Esophagus (tissue), 2 donors: ENCODE results near the gene CBX8. TPM values are rescaled to one million over a fixed set of nuclear protein-coding genes. Genes with fewer than 3 reads are reported as not detected.
"Not testable (repeated sequence)": the region's sequence is repeated elsewhere in the genome, so short reads cannot be mapped to it uniquely, and the experiment has no call there.

Experiments
- H3K27ac ChIP-seq, 2 donors: one replicate each; pipeline ENCODE4 v1.5.1; 2013; ENCODE audit warnings: low read depth in 2 of 2, mild to moderate bottlenecking in 2 of 2, inconsistent platforms in 1 of 2, low read length in 1 of 2, moderate library complexity in 1 of 2
- H3K27me3 ChIP-seq, 2 donors: one replicate each; pipeline ENCODE4 v1.6.1; 2013; ENCODE audit warnings: low read length in 2 of 2, control low read depth in 1 of 2, mild to moderate bottlenecking in 1 of 2; ENCODE audit not compliant: insufficient read depth in 2 of 2, control insufficient read depth in 1 of 2
- H3K36me3 ChIP-seq, 2 donors: one replicate each; pipeline ENCODE4 v1.6.1; 2013; ENCODE audit warnings: low read length in 1 of 2; ENCODE audit not compliant: control insufficient read depth in 2 of 2, insufficient read depth in 2 of 2
- H3K4me1 ChIP-seq, 2 donors: one replicate each; pipeline ENCODE4 v1.6.1; 2013; ENCODE audit warnings: low read length in 1 of 2; ENCODE audit not compliant: control insufficient read depth in 2 of 2, insufficient read depth in 2 of 2
- H3K4me3 ChIP-seq, 2 donors: one replicate each; pipeline ENCODE4 v1.5.1; 2013; ENCODE audit warnings: low read length in 2 of 2, mild to moderate bottlenecking in 2 of 2, low read depth in 1 of 2, moderate library complexity in 1 of 2
- H3K9me3 ChIP-seq, 2 donors: one replicate each; pipeline ENCODE4 v1.6.1; 2013; ENCODE audit warnings: mild to moderate bottlenecking in 2 of 2, low read depth in 1 of 2, low read length in 1 of 2, moderate library complexity in 1 of 2; ENCODE audit not compliant: control insufficient read depth in 2 of 2, insufficient read depth in 1 of 2
- WGBS, 2 donors: extraction: QIAGEN DNeasy Blood & Tissue Kit; methylation state at CpG; one replicate each; pipeline ENCODE4 v1.1.7; 2013; 5-methylcytosine and 5-hydroxymethylcytosine counted together
- polyA plus RNA-seq, 2 donors: library from polyadenylated mRNA; stranded (reverse); fragments of 200-250 nt; gene quantifications; one replicate each; pipeline ENCODE4 v1.2.3, GENCODE V29; 2013
- donor health status: healthy with polysubstance abuse.
- donor health status: Bipolar disorder and iron deficiency.

The CBX8 gene
- polyA plus RNA-seq, 2 donors = 2.2 to 3.2 TPM

GRCh38 chr17:79754903-79755302, 42.0 kb downstream of the CBX8 start:
- not testable (repeated sequence) for H3K9me3 ChIP-seq, H3K27ac ChIP-seq, H3K4me3 ChIP-seq, H3K27me3 ChIP-seq, H3K36me3 ChIP-seq, H3K4me1 ChIP-seq
- WGBS, 2 donors = 90% methylated on average over 9 of the region's 9 CpGs

- Histone ChIP-seq H3K9me3 (no peaks in the 10 kb centered on the region), H3K4me1 (no peaks in the 10 kb centered on the region), H3K36me3 (no peaks in the 10 kb centered on the region), H3K27me3 (peaks cover 2 to 5% of the 10 kb centered on the region in 2 donors), H3K27ac (no peak overlapping the region), H3K4me3 (no peak overlapping the region)
- 54 to 72% methylated on average over 12 of the region's 12 CpGs for WGBS, 2 donors
These were observed 42.5 kb downstream of the CBX8 start for GRCh38 chr17:79754370-79754769.

- H3K36me3 ChIP-seq = no peaks in the 10 kb centered on the region
- peaks cover 9 to 16% of the 10 kb centered on the region in 2 donors for H3K27me3 ChIP-seq
- H3K4me1 ChIP-seq = peaks cover 3 to 5% of the 10 kb centered on the region in 2 donors
- WGBS, 2 donors = 58 to 65% methylated on average over 13 of the region's 13 CpGs
- no peak overlapping the region for H3K27ac ChIP-seq
- H3K9me3 ChIP-seq = peaks cover 0 to 2% of the 10 kb centered on the region in 2 donors
- no peak overlapping the region for H3K4me3 ChIP-seq
These were observed 44.7 kb downstream of the CBX8 start for GRCh38 chr17:79752175-79752574.

- Histone ChIP-seq H3K36me3 (no peaks in the 10 kb centered on the region), H3K27ac (no peak overlapping the region), H3K9me3 (peaks cover 0 to 2% of the 10 kb centered on the region in 2 donors), H3K27me3 (peaks cover 5 to 16% of the 10 kb centered on the region in 2 donors), H3K4me3 (no peak overlapping the region), H3K4me1 (peaks cover 3 to 7% of the 10 kb centered on the region in 2 donors)
- WGBS, 2 donors = 69% methylated on average over 13 of the region's 13 CpGs
These were observed 46.0 kb downstream of the CBX8 start for GRCh38 chr17:79750650-79751545.

GRCh38 chr17:79749958-79750357, 46.9 kb downstream of the CBX8 start:
- no peak overlapping the region for H3K4me3 ChIP-seq
- 63 to 64% methylated on average over 3 of the region's 3 CpGs for WGBS, 2 donors
- H3K36me3 ChIP-seq = no peaks in the 10 kb centered on the region
- peaks cover 0 to 2% of the 10 kb centered on the region in 2 donors for H3K9me3 ChIP-seq
- H3K4me1 ChIP-seq = peaks cover 3 to 10% of the 10 kb centered on the region in 2 donors
- H3K27ac ChIP-seq = no peak overlapping the region
- peaks cover 5 to 16% of the 10 kb centered on the region in 2 donors for H3K27me3 ChIP-seq

GRCh38 chr17:79749156-79749815, 47.6 kb downstream of the CBX8 start:
- peaks cover 0 to 2% of the 10 kb centered on the region in 2 donors for H3K9me3 ChIP-seq
- H3K4me3 ChIP-seq = no peak overlapping the region
- H3K27ac ChIP-seq = no peak overlapping the region
- peaks cover 3 to 10% of the 10 kb centered on the region in 2 donors for H3K4me1 ChIP-seq
- peaks cover 5 to 16% of the 10 kb centered on the region in 2 donors for H3K27me3 ChIP-seq
- 37 to 45% methylated on average over 3 of the region's 3 CpGs for WGBS, 2 donors
- no peaks in the 10 kb centered on the region for H3K36me3 ChIP-seq

GRCh38 chr17:79748295-79749099, 48.4 kb downstream of the CBX8 start:
- Histone ChIP-seq H3K27me3 (peaks cover 5 to 16% of the 10 kb centered on the region in 2 donors), H3K4me3 (no peak overlapping the region), H3K27ac (no peak overlapping the region), H3K36me3 (no peaks in the 10 kb centered on the region), H3K4me1 (peaks cover 3 to 10% of the 10 kb centered on the region in 2 donors), H3K9me3 (peaks cover 0 to 2% of the 10 kb centered on the region in 2 donors)
- WGBS, 2 donors = 6 to 8% methylated on average over 46 to 55 of the region's 55 CpGs

GRCh38 chr17:79747508-79748294, 49.2 kb downstream of the CBX8 start:
- peaks cover 5 to 16% of the 10 kb centered on the region in 2 donors for H3K27me3 ChIP-seq
- H3K27ac ChIP-seq = no peak overlapping the region
- H3K36me3 ChIP-seq = no peaks in the 10 kb centered on the region
- peaks cover 0 to 2% of the 10 kb centered on the region in 2 donors for H3K9me3 ChIP-seq
- H3K4me1 ChIP-seq = peaks cover 3 to 10% of the 10 kb centered on the region in 2 donors
- 2 to 4% methylated on average over 59 to 74 of the region's 74 CpGs for WGBS, 2 donors
- no peak overlapping the region for H3K4me3 ChIP-seq
